PC-3 (cell line): ENCODE results near the gene MET. TPM values are rescaled to one million over a fixed set of nuclear protein-coding genes. Genes with fewer than 3 reads are reported as not detected.

ENCODE experiments used
- ATAC-seq: fragments of 200-7000 bp; cut with Tn5 transposase; 2 replicates; pipeline ENCODE4 v1.9.1; 2020; ENCODE audit warnings: mild to moderate bottlenecking, moderate library complexity
- Bru-seq: library from RNA; stranded (reverse); fragments of 400-500 nt; gene quantifications from one replicate; lab custom pipeline; 2021; lab: Mats Ljungman, UMichigan
- BruChase-seq, 2 experiments: library from RNA; stranded (reverse); fragments of 400-500 nt; gene quantifications; one replicate each; lab custom pipeline; 2021; lab: Mats Ljungman, UMichigan
- BruUV-seq: library from RNA; stranded (reverse); fragments of 400-500 nt; replicated peaks from 2 replicates; lab custom pipeline; 2021; lab: Mats Ljungman, UMichigan
- CTCF ChIA-PET: fragments of 300-600 bp; sonication (Branson Sonifier 250); formaldehyde crosslinking; loops from one replicate; lab custom pipeline; 2022; ENCODE audit warnings: antibody characterized with exemption; lab: Charles Lee
- POLR2A ChIA-PET: fragments of 300-600 bp; sonication (Branson Sonifier 250); formaldehyde crosslinking; loops from one replicate; lab custom pipeline; 2022; ENCODE audit warnings: antibody characterized with exemption; ENCODE audit not compliant: unreplicated experiment; lab: Charles Lee
- DNase-seq: peaks from one replicate; pipeline ENCODE4 v3.0.0-alpha.2; 2015
- H2AFZ ChIP-seq: fragments of 300-600 bp; sonication (generic); 2 replicates; pipeline ENCODE4 v1.6.0; 2016; ENCODE audit warnings: antibody characterized with exemption, low read length
- H3F3A ChIP-seq: fragments of 300-600 bp; sonication (generic); one replicate; pipeline ENCODE4 v1.6.0; 2017; ENCODE audit warnings: antibody characterized with exemption, low read length, control low read depth, mild to moderate bottlenecking; ENCODE audit not compliant: unreplicated experiment
- H3K27ac ChIP-seq: fragments of 300-600 bp; sonication (generic); 2 replicates; pipeline ENCODE4 v1.5.1; 2016; ENCODE audit warnings: mild to moderate bottlenecking, low read length
- H3K27me3 ChIP-seq: fragments of 300-600 bp; sonication (generic); 2 replicates; pipeline ENCODE4 v1.6.1; 2016; ENCODE audit warnings: low read length, mixed read lengths
- H3K36me3 ChIP-seq: fragments of 300-600 bp; sonication (generic); 2 replicates; pipeline ENCODE4 v1.6.1; 2016; ENCODE audit warnings: low read depth, mixed run types, low read length, mixed read lengths
- H3K4me1 ChIP-seq: fragments of 300-600 bp; sonication (generic); 2 replicates; pipeline ENCODE4 v1.5.1; 2016; ENCODE audit warnings: low read length; ENCODE audit not compliant: insufficient read depth
- H3K4me2 ChIP-seq: fragments of 300-600 bp; sonication (generic); 2 replicates; pipeline ENCODE4 v1.6.0; 2016; ENCODE audit warnings: low read length
- H3K4me3 ChIP-seq: fragments of 300-600 bp; sonication (generic); 2 replicates; pipeline ENCODE4 v1.5.1; 2016; ENCODE audit warnings: mild to moderate bottlenecking, low read length, mixed read lengths
- H3K79me2 ChIP-seq: fragments of 300-600 bp; sonication (generic); 2 replicates; pipeline ENCODE4 v1.6.1; 2017; ENCODE audit warnings: low read length, mixed read lengths
- H3K9ac ChIP-seq: fragments of 300-600 bp; sonication (generic); 2 replicates; pipeline ENCODE4 v1.6.0; 2016; ENCODE audit warnings: mild to moderate bottlenecking, low read length
- H3K9me2 ChIP-seq: fragments of 300-600 bp; sonication (generic); replicated peaks from 2 replicates; pipeline ENCODE4 v1.6.1; 2016; ENCODE audit warnings: mixed run types, low read length, mixed read lengths
- H3K9me3 ChIP-seq: fragments of 300-600 bp; sonication (generic); 2 replicates; pipeline ENCODE4 v1.6.1; 2016; ENCODE audit warnings: low read length, mixed read lengths
- H4K20me1 ChIP-seq: fragments of 300-600 bp; sonication (generic); 2 replicates; pipeline ENCODE4 v1.6.1; 2016; ENCODE audit warnings: low read length, mixed read lengths
- EZH2 ChIP-seq: fragments of 300-600 bp; sonication (generic); IDR thresholded peaks from one replicate; pipeline ENCODE4 v1.6.1; 2017; ENCODE audit warnings: antibody characterized with exemption, mild to moderate bottlenecking, low read length; ENCODE audit not compliant: unreplicated experiment
- EZH2phosphoT487 ChIP-seq: fragments of 300-600 bp; sonication (generic); IDR thresholded peaks from 2 replicates; pipeline ENCODE4 v1.6.1; 2018; ENCODE audit warnings: mild to moderate bottlenecking, antibody characterized with exemption, low read length, borderline replicate concordance
- intact Hi-C: fragments of 100-400 bp; cut with micrococcal nuclease; formaldehyde crosslinking; loops from 2 replicates; pipeline ENCODE4 v1.9.0; 2023
- long read RNA-seq: library from polyadenylated mRNA; unstranded; transcript quantifications from one replicate; pipeline ENCODE4 v2.0.0, GENCODE V29; 2021; ENCODE audit not compliant: unreplicated experiment
- total RNA-seq: library from RNA; depleted of rRNA; stranded (reverse); fragments of >200 nt; gene quantifications from 2 replicates; pipeline ENCODE4 v1.2.3, GENCODE V29; 2014; rRNA removed
- TF ChIP-seq, protein P1 (sequence below): fragments of 300-600 bp; sonication (generic); conservative IDR thresholded peaks from 2 replicates; pipeline ENCODE4 v1.5.1; 2017; ENCODE audit warnings: antibody characterized with exemption, low read depth, mild to moderate bottlenecking, low read length

The MET gene
- total RNA-seq (109 and 118 TPM in 2 replicates), Bru-seq, nascent RNA (percentile 99 among the genes with signal in this experiment), BruChase-seq, experiment 1, labeled RNA remaining after a 6-hour chase (percentile 96 among the genes with signal in this experiment), BruChase-seq, experiment 2, labeled RNA remaining after a 2-hour chase (percentile 96 among the genes with signal in this experiment)
- long read RNA-seq, full-length matches to known transcripts, result 36 of 302 reads
- long read RNA-seq, partial matches to known transcripts, result 249 of 302 reads
- long read RNA-seq, other reads (novel, unspliced or antisense), result 17 of 302 reads

DNA sequence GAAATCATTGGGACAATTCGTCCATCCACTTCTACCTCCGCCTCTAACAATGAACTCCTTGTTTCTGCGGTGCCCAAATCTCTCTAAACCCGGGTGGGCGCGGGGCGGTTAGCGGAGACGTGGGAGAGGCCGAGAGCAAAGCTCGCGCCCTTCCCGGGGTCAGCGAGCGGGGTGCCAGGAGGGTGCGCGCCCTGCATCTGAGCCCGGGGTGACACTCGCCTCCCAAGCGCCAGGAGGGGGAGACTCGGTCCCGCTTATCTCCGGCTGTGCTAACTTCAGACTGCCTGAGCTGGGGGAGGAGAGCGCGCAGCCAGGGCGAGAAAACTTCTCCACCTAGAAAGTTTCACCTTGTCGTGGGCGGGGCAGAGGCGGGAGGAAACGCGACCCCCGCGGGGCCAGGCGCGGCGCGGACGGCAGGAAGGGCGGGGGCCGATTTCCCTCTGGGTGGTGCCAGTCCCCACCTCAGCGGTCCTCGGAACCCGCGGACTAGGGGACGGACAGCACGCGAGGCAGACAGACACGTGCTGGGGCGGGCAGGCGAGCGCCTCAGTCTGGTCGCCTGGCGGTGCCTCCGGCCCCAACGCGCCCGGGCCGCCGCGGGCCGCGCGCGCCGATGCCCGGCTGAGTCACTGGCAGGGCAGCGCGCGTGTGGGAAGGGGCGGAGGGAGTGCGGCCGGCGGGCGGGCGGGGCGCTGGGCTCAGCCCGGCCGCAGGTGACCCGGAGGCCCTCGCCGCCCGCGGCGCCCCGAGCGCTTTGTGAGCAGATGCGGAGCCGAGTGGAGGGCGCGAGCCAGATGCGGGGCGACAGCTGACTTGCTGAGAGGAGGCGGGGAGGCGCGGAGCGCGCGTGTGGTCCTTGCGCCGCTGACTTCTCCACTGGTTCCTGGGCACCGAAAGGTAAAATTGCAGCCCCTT, at the start of gene MET:
TSS of gene MET (plus strand) at position 516 of the 915 bp plus-strand sequence. CDS start 26,889 bp downstream, outside the sequence.
- Histone ChIP-seq H3K9me3 (no peaks in the 10 kb centered on the region), H3K4me3 (peak within 1 kb of the TSS; percentile 99), H3K36me3 (no peaks in the 10 kb centered on the region), H3F3A (no peaks in the 10 kb centered on the region), H3K9me2 (no peaks in the 10 kb centered on the region), H2AFZ (peak within 1 kb of the TSS; percentile 65), H3K4me1 (peaks cover 28% of the 10 kb centered on the region), H3K79me2 (peaks cover 47% of the 10 kb centered on the region), H3K27ac (peak within 1 kb of the TSS; percentile 93), H3K27me3 (no peaks in the 10 kb centered on the region), H3K9ac (peak within 1 kb of the TSS; percentile 89), H3K4me2 (peak within 1 kb of the TSS; percentile 85), H4K20me1 (no peaks in the 10 kb centered on the region)
- ChIA-PET CTCF (interaction anchor here (0.6 to 1.7 kb wide), 12 partner anchors 55 to 499 kb away, joined by 3 to 9 read pairs (median 4); no protein-coding TSS in a partner anchor), POLR2A (interaction anchor here (0.6 to 0.9 kb wide), 2 partner anchors 100 to 314 kb away, joined by 3 to 4 read pairs; no protein-coding TSS in a partner anchor)
- DNase-seq (peak; percentile 90), ATAC-seq (peak; percentile 76)
- intact Hi-C loops, result loop anchor here (1.0 to 10.0 kb wide), 7 partner anchors 39 to 413 kb away; partner anchors contain the start of gene CAV1
- peak; percentile 99 for TF ChIP-seq EZH2phosphoT487
- TF ChIP-seq, protein P1, sequence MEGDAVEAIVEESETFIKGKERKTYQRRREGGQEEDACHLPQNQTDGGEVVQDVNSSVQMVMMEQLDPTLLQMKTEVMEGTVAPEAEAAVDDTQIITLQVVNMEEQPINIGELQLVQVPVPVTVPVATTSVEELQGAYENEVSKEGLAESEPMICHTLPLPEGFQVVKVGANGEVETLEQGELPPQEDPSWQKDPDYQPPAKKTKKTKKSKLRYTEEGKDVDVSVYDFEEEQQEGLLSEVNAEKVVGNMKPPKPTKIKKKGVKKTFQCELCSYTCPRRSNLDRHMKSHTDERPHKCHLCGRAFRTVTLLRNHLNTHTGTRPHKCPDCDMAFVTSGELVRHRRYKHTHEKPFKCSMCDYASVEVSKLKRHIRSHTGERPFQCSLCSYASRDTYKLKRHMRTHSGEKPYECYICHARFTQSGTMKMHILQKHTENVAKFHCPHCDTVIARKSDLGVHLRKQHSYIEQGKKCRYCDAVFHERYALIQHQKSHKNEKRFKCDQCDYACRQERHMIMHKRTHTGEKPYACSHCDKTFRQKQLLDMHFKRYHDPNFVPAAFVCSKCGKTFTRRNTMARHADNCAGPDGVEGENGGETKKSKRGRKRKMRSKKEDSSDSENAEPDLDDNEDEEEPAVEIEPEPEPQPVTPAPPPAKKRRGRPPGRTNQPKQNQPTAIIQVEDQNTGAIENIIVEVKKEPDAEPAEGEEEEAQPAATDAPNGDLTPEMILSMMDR, result peak; percentile 71
- no peak for TF ChIP-seq EZH2
- no TSS peak for BruUV-seq

- Histone ChIP-seq H3K4me1 (peaks cover 22% of the 10 kb centered on the region), H3K4me2 (no peak overlapping the region), H3K9me3 (no peaks in the 10 kb centered on the region), H3K79me2 (no peaks in the 10 kb centered on the region), H3K36me3 (no peaks in the 10 kb centered on the region), H3K9me2 (no peaks in the 10 kb centered on the region), H3K4me3 (no peak overlapping the region), H3K27me3 (no peaks in the 10 kb centered on the region), H2AFZ (no peak overlapping the region), H3K9ac (no peak overlapping the region), H3K27ac (no peak overlapping the region), H4K20me1 (no peaks in the 10 kb centered on the region), H3F3A (no peaks in the 10 kb centered on the region)
- TF ChIP-seq, protein P1, result no peak
- no peak for TF ChIP-seq EZH2phosphoT487
- TF ChIP-seq EZH2, result no peak
- no peak for DNase-seq
- ChIA-PET CTCF (no interaction called here), POLR2A (no interaction called here)
- intact Hi-C loops, result no loop called here
- no TSS peak for BruUV-seq
- no peak for ATAC-seq
Observed at GRCh38 chr7:116626886-116627285, 45.1 kb upstream of the MET start.
